Endothelial cell of umbilical vein (primary cell): ENCODE results near the gene BORCS5. TPM values are rescaled to one million over a fixed set of nuclear protein-coding genes. Genes with fewer than 3 reads are reported as not detected.

Experiments used
- BruUV-seq: library from RNA; stranded (reverse); fragments of 400-500 nt; replicated peaks from 2 replicates; lab custom pipeline; 2021; lab: Mats Ljungman, UMichigan
- CTCF ChIA-PET: fragments of 300-600, 350-600 bp; sonication (Branson Sonifier 250); formaldehyde crosslinking; loops from one replicate; lab custom pipeline; 2021; ENCODE audit warnings: antibody characterized with exemption, inconsistent platforms; lab: Charles Lee
- POLR2A ChIA-PET: fragments of 300-600, 350-600 bp; sonication (Branson Sonifier 250); formaldehyde crosslinking; loops from one replicate; lab custom pipeline; 2021; ENCODE audit warnings: antibody characterized with exemption, inconsistent platforms; lab: Charles Lee
- DNase-seq: peaks from one replicate; pipeline ENCODE4 v3.0.0-alpha.2; 2011; ENCODE audit warnings: low read depth, low spot score
- FAIRE-seq: peaks from 2 replicates; lab custom pipeline; 2011; peaks lifted over from hg19 to GRCh38; lab: Jason Lieb, UNC
- H2AFZ ChIP-seq: 2 replicates; pipeline ENCODE4 v1.6.0; 2012; ENCODE audit warnings: low read depth, low read length, control low read depth, inconsistent platforms
- H3K27ac ChIP-seq: 2 replicates; pipeline ENCODE4 v1.5.1; 2011; ENCODE audit warnings: low read depth, mild to moderate bottlenecking, control low read depth, low read length, moderate library complexity; ENCODE audit not compliant: insufficient read depth
- H3K27me3 ChIP-seq, 2 experiments: 2 replicates each; pipeline versions ENCODE4 v1.6.0 to v1.6.1; 2011; ENCODE audit warnings: low read length in 2 of 2, mixed read lengths in 1 of 2; ENCODE audit not compliant: control insufficient read depth in 2 of 2, insufficient read depth in 2 of 2
- H3K36me3 ChIP-seq, 2 experiments: 2 replicates in 1 of 2; 3 replicates in 1 of 2; pipeline ENCODE4 v1.5.1; 2011; ENCODE audit warnings: low read length in 2 of 2, mild to moderate bottlenecking in 1 of 2, moderate library complexity in 1 of 2; ENCODE audit not compliant: control insufficient read depth in 2 of 2, insufficient read depth in 2 of 2; ENCODE audit errors: extremely low read depth in 1 of 2
- H3K4me1 ChIP-seq: 3 replicates; pipeline ENCODE4 v1.5.1; 2011; ENCODE audit warnings: mild to moderate bottlenecking, low read length; ENCODE audit not compliant: control insufficient read depth, insufficient read depth; ENCODE audit errors: extremely low read depth
- H3K4me2 ChIP-seq: 2 replicates; pipeline ENCODE4 v1.6.1; 2011; ENCODE audit warnings: low read length, control low read depth, mixed read lengths; ENCODE audit not compliant: insufficient read depth
- H3K4me3 ChIP-seq, 3 experiments: fragments of 200-600 bp in 1 of 3; sonication (generic), shearing (Covaris generic) in 1 of 3; replicated peaks in 1 of 3; 2 replicates each; pipeline ENCODE4 v1.5.1; 2011 to 2016; ENCODE audit warnings: control low read depth in 3 of 3, low read length in 3 of 3, mild to moderate bottlenecking in 2 of 3, inconsistent platforms in 1 of 3, low read depth in 1 of 3, moderate library complexity in 1 of 3; ENCODE audit not compliant: insufficient read depth in 1 of 3
- H3K79me2 ChIP-seq: 2 replicates; pipeline ENCODE4 v1.6.0; 2012; ENCODE audit warnings: low read length, inconsistent platforms; ENCODE audit not compliant: control insufficient read depth, insufficient read depth
- H3K9ac ChIP-seq: replicated peaks from 2 replicates; pipeline ENCODE3; 2011; ENCODE audit warnings: low read length, control low read depth; ENCODE audit not compliant: insufficient read depth; ENCODE audit errors: extremely low read depth
- H3K9me1 ChIP-seq: replicated peaks from 3 replicates; pipeline ENCODE4 v1.6.0; 2011; ENCODE audit warnings: mild to moderate bottlenecking, low read length; ENCODE audit not compliant: control insufficient read depth, insufficient read depth; ENCODE audit errors: extremely low read depth
- H3K9me3 ChIP-seq: replicated peaks from 2 replicates; pipeline ENCODE4 v1.5.1; 2012; ENCODE audit warnings: low read length, inconsistent platforms; ENCODE audit not compliant: control insufficient read depth, insufficient read depth
- H4K20me1 ChIP-seq: replicated peaks from 2 replicates; pipeline ENCODE3; 2011; ENCODE audit warnings: mild to moderate bottlenecking, low read length; ENCODE audit not compliant: control insufficient read depth, insufficient read depth; ENCODE audit errors: extremely low read depth
- EZH2 ChIP-seq: IDR thresholded peaks from 2 replicates; pipeline ENCODE4 v1.6.1; 2012; ENCODE audit warnings: borderline replicate concordance, low read depth, mild to moderate bottlenecking, moderate library complexity, low read length, inconsistent platforms; ENCODE audit not compliant: severe bottlenecking
- FOS ChIP-seq: IDR thresholded peaks from 2 replicates; pipeline ENCODE4 v1.6.1; 2011; ENCODE audit warnings: mild to moderate bottlenecking, low read length, moderate library complexity, borderline replicate concordance; ENCODE audit not compliant: insufficient read depth
- GATA2 ChIP-seq: IDR thresholded peaks from 2 replicates; pipeline ENCODE4 v1.7.0; 2011; ENCODE audit warnings: low read depth, mild to moderate bottlenecking, moderate library complexity, mixed read lengths, low read length; ENCODE audit not compliant: insufficient read length, insufficient read depth
- JUN ChIP-seq: IDR thresholded peaks from 2 replicates; pipeline ENCODE4 v1.6.1; 2011; ENCODE audit warnings: borderline replicate concordance, low read depth; ENCODE audit not compliant: insufficient read length, insufficient read depth
- MAX ChIP-seq: IDR thresholded peaks from 2 replicates; pipeline ENCODE4 v1.6.1; 2011; ENCODE audit not compliant: insufficient read depth, insufficient read length
- MYC ChIP-seq: IDR thresholded peaks from one replicate; pipeline ENCODE4 v1.6.1; 2011; ENCODE audit warnings: mild to moderate bottlenecking, low read depth, low read length
- POLR2A ChIP-seq: IDR thresholded peaks from 2 replicates; pipeline ENCODE4 v1.6.1; 2012; ENCODE audit warnings: low read depth, mild to moderate bottlenecking, control low read depth, low read length
- POLR2AphosphoS5 ChIP-seq: IDR thresholded peaks from 2 replicates; pipeline ENCODE4 v1.6.1; 2012; ENCODE audit warnings: low read depth, mild to moderate bottlenecking, control low read depth, low read length, moderate library complexity; ENCODE audit not compliant: insufficient read depth
- dilution Hi-C: fragments of 300-500 bp; cut with MboI; formaldehyde crosslinking; loops from one replicate; pipeline ENCODE4 v1.15.0; 2019; ENCODE audit warnings: low sequenced_read_pairs; ENCODE audit not compliant: extremely low pct_ligation_motif_present
- intact Hi-C: fragments of 100-400 bp; cut with micrococcal nuclease; formaldehyde crosslinking; loops from one replicate; pipeline ENCODE4 v1.10.0; 2022
- polyA plus RNA-seq, 4 experiments: library from polyadenylated mRNA; depleted of rRNA in 3 of 4; stranded (reverse) in 3 of 4; unstranded in 1 of 4; fragments of >200 nt; gene quantifications; 2 replicates each; pipeline versions ENCODE4 v1.2.1 to v1.2.3, GENCODE V29; 2011 to 2012; ENCODE audit warnings: missing spikeins in 1 of 4
- total RNA-seq: library from RNA; stranded (reverse); gene quantifications from 2 replicates; pipeline ENCODE4 v1.2.3, GENCODE V29; 2021
- TF ChIP-seq, protein P1 (sequence below), 2 donors: IDR thresholded peaks; 1 replicate in 1 of 2; 2 replicates in 1 of 2; pipeline ENCODE4 v1.5.1; 2011; ENCODE audit warnings: low read length in 2 of 2, mild to moderate bottlenecking in 2 of 2, moderate library complexity in 2 of 2, control low read depth in 1 of 2, inconsistent platforms in 1 of 2, low read depth in 1 of 2; ENCODE audit not compliant: insufficient read depth in 1 of 2; ENCODE audit errors: extremely low read depth in 1 of 2

Gene BORCS5
- total and polyA plus RNA-seq, 2 donors (not counting 3 experiments of a cell fraction or from before 2014, with no cell fraction given) = 8.3 to 10.5 TPM

DNA sequence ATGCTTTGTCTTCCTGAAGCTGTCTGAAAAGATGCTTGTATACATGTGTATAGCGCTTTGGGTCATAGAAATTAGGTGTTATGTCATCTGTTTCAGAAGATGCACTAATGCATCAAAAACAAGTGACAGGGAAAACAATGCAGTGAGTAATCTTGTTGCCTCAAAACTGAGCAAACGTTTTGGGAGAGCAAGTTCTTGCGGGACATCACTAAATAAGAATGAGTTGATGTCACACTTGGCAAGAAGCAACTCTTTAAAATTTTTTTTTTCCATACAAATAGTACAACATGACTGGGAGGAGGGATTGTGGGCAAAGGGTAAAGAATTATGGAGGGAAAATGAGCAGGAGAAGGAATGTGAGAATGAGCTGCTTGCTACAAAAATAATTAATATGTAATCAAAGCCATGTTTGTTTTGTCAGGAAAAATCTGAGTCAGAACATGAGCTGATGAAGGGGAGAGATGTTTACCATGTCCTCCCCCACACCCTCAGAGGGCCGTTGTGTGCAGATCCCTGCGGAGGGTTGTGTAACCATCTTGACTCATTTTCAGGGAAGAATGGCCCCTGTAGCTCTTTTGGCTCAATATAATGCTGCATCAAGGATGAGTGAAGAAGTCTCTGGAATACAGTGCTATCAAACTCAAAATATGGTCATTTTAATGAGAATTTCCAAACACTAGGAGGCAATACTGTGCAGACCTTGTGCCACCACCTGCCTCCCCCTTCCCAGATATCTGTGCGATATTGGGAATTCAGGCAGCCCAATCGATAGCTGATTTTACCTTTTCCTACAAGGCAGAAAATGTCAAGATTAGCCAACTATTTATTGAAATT, 41.4 kb downstream of the BORCS5 start:
- dilution Hi-C loops = no loop called here
- peak; percentile 75 for DNase-seq
- Histone ChIP-seq H3K27ac (peak overlapping the region; percentile 50), H3K36me3 (no peaks in the 10 kb centered on the region), H4K20me1 (no peaks in the 10 kb centered on the region), H3K4me1 (peaks cover 13% of the 10 kb centered on the region), H2AFZ (peak overlapping the region; percentile 31), H3K9me3 (no peaks in the 10 kb centered on the region), H3K79me2 (no peaks in the 10 kb centered on the region), H3K9ac (no peak overlapping the region), H3K9me1 (no peaks in the 10 kb centered on the region), H3K4me2 (peak overlapping the region; percentile 30), H3K4me3 (no peak overlapping the region), H3K27me3 (no peaks in the 10 kb centered on the region)
- intact Hi-C loops = loop anchor here (5.0 kb wide), 1 partner anchor 164 kb away; the partner anchor contains the start of gene DUSP16
- ChIA-PET CTCF (interaction anchor here (0.9 to 1.9 kb wide), 14 partner anchors 8 to 166 kb away, joined by 3 to 8 read pairs (median 4); partner anchors contain the start of genes BORCS5 and DUSP16), POLR2A (no interaction called here)
- FAIRE-seq = peak; percentile 67
- BruUV-seq = no TSS peak
- TF ChIP-seq EZH2 = no peak
- peak; percentile 61 for TF ChIP-seq JUN
- TF ChIP-seq MYC = no peak
- no peak for TF ChIP-seq POLR2A
- TF ChIP-seq GATA2 = no peak
- TF ChIP-seq MAX = no peak
- TF ChIP-seq FOS = no peak
- TF ChIP-seq POLR2AphosphoS5 = no peak
- TF ChIP-seq, protein P1, sequence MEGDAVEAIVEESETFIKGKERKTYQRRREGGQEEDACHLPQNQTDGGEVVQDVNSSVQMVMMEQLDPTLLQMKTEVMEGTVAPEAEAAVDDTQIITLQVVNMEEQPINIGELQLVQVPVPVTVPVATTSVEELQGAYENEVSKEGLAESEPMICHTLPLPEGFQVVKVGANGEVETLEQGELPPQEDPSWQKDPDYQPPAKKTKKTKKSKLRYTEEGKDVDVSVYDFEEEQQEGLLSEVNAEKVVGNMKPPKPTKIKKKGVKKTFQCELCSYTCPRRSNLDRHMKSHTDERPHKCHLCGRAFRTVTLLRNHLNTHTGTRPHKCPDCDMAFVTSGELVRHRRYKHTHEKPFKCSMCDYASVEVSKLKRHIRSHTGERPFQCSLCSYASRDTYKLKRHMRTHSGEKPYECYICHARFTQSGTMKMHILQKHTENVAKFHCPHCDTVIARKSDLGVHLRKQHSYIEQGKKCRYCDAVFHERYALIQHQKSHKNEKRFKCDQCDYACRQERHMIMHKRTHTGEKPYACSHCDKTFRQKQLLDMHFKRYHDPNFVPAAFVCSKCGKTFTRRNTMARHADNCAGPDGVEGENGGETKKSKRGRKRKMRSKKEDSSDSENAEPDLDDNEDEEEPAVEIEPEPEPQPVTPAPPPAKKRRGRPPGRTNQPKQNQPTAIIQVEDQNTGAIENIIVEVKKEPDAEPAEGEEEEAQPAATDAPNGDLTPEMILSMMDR (IDR thresholded peaks at IDR 0.05; ENCODE audit: extremely low read depth in 1 of 2, insufficient read depth in 1 of 2, low read depth in 1 of 2, low read length in 2 of 2) = peak in 1 of 2 donors; percentile 8
